Thyroid gland (tissue), 4 donors: Measurements from ENCODE around the gene EXD2.

Experiments
- CTCF ChIP-seq, 6 experiments: fragments of 200-600 bp in 3 of 6; fragments of 450-650 bp in 3 of 6; sonication (generic) in 3 of 6; IDR thresholded peaks; one replicate each; pipeline ENCODE4 v1.5.1; 2016 to 2019; ENCODE audit warnings: antibody characterized with exemption in 6 of 6, mild to moderate bottlenecking in 2 of 6, inconsistent platforms in 1 of 6, moderate library complexity in 1 of 6
- POLR2A ChIP-seq, 2 donors: fragments of 450-650 bp; IDR thresholded peaks; one replicate each; pipeline ENCODE4 v1.6.1; 2017; ENCODE audit warnings: antibody characterized with exemption in 2 of 2, mild to moderate bottlenecking in 2 of 2, moderate library complexity in 1 of 2

GRCh38 chr14:69280746-69281291 is 89.5 kb downstream of the EXD2 start:
- TF ChIP-seq CTCF (IDR thresholded peaks at IDR 0.05) (no peak), POLR2A (IDR thresholded peaks at IDR 0.05) (no peak)
